AG08395 (cell line): ENCODE data around the gene MYBL2.

Experiments used
- DNase-seq: peaks from one replicate; pipeline ENCODE4 v3.0.0; 2012; ENCODE audit warnings: mixed read lengths, low spot score

Gene MYBL2

GRCh38 chr20:43682446-43682845 is 15.5 kb downstream of the MYBL2 start:
- no peak for DNase-seq

- no peak for DNase-seq
These were observed 19.9 kb downstream of the MYBL2 start for GRCh38 chr20:43686820-43687219.

DNA sequence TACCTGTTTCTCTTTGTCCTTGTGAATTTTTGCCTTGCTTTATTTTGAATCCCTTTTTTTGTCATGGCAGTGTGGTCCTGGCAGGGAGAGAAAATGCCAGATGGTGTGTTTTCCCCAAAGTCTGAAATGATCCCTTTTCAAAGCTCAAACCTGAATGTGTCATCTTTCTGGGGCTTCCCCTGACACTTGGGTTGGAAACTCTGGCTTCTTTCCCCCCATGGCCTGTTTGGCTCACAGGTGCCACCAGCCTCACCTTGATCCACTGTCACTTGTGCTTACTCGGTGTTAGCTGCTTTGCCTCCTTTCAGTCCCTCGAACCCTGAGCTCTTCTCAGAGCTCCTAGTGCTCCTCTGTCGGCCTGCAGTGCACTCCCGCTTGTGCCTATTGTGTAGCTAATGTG is 22.3 kb downstream of the MYBL2 start:
- DNase-seq = no peak

- no peak for DNase-seq
These were observed 24.2 kb downstream of the MYBL2 start for GRCh38 chr20:43690943-43691598.

DNA sequence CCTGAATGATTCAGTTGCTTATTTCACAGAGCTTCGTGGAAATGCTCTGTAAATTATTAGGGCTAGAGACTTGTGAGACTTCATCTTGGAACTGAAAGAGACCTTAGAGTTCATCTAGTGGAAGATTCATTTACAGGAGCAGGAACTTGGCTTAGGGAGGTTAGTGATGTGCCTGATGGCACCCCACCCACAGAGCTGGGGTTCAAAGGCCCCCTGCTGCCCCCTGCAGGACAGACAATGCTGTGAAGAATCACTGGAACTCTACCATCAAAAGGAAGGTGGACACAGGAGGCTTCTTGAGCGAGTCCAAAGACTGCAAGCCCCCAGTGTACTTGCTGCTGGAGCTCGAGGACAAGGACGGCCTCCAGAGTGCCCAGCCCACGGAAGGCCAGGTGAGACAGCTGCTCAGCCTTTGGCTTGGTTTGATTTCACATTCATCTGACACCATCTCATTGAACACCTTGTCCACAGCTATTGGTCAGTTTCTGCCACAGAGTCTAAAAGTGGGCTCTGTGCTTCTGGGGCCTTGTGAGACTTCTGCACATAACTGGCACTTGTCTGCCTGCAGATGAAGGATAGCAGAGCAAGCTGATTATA is 25.1 kb downstream of the MYBL2 start:
- DNase-seq = peak; percentile 76

DNA sequence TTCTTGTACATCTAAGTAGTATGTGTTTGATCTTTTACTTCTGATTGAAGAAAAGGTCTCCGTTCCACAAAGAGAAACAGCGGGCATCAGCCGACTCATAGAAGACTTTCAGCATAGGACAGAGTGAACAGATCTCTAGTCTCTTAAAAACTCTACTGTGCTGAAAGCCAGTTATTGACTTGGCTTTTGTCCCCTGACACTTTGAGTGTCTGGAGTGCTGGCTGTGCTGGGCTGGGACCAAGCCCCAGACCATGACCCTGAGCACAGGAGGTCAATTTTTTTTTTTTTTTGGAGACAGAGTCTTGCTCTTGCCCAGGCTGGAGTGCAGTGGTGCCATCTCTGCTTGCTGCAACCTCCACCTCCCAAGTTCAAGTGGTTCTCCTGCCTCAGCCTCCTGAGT is 27.8 kb downstream of the MYBL2 start:
- no peak for DNase-seq

DNA sequence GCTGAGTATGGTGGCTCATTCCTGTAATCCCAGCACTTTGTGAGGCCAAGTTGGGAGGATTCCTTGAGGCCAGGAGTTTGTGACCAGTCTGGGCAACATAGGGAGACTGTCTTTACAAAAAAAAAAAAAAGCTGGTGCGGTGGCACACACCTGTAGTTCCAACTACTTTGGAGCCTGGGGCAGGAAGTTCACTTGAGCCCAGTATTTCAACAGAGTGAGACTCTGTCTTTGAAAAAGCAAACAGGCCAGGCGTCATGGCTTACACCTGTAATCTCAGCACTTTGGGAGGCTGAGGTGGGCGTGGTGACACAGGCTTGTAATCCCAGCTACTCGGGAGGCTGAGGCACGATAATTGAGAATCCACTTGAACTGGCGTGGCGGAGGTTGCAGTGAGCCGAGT is 28.7 kb downstream of the MYBL2 start:
- DNase-seq = no peak

GRCh38 chr20:43699941-43700565 is 33.1 kb downstream of the MYBL2 start:
- no peak for DNase-seq

- DNase-seq = no peak
These were observed 33.7 kb downstream of the MYBL2 start for GRCh38 chr20:43700627-43701026.

GRCh38 chr20:43702502-43702901 is 35.6 kb downstream of the MYBL2 start:
- no peak for DNase-seq

DNA sequence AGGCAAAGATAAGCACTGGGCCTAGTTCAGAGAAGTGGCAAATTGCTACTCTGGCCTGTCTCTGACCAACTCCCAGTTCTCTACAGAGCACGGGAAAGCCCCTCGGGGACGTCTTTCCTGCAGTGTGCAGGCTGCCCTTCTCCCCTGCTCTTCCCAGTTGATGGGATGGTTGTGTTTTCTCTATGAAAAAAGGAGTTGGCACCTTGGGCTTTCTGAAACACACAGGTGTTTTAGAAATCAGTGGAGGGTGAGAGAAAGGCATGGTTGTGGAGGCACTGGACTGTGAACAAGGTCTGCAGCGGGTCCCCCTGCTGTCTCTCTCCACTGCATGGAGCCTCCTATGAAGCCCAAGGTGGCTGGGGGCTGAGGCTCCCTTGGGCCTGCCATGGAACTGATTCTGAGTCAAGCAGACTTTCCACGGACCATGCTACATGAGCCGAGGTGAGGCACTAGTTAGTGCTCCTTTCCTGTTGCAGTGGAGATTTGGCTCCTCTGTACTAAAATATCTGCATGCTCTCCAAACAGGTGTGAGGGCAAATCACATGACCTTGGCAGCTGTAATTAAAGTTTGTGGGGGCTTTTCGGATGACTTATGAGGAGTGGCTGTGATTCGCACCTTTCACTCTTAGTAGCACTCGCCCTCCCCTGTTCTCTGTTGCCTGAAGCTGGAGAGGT is 43.6 kb downstream of the MYBL2 start:
- no peak for DNase-seq

GRCh38 chr20:43711098-43711654 is 44.3 kb downstream of the MYBL2 start:
- DNase-seq = no peak

- no peak for DNase-seq
These were observed 48.1 kb downstream of the MYBL2 start for GRCh38 chr20:43715044-43715443.

GRCh38 chr20:43715511-43715910 is 48.6 kb downstream of the MYBL2 start:
- DNase-seq = no peak

GRCh38 chr20:43716123-43716522 is 49.2 kb downstream of the MYBL2 start:
- no peak for DNase-seq

- no peak for DNase-seq
These were observed 50.1 kb downstream of the MYBL2 start for GRCh38 chr20:43716757-43717615.

- no peak for DNase-seq
These were observed 50.7 kb downstream of the MYBL2 start for GRCh38 chr20:43717616-43717995.

- no peak for DNase-seq
These were observed 53.1 kb downstream of the MYBL2 start for GRCh38 chr20:43720007-43720406.

GRCh38 chr20:43721097-43721428 is 54.1 kb downstream of the MYBL2 start:
- no peak for DNase-seq

DNA sequence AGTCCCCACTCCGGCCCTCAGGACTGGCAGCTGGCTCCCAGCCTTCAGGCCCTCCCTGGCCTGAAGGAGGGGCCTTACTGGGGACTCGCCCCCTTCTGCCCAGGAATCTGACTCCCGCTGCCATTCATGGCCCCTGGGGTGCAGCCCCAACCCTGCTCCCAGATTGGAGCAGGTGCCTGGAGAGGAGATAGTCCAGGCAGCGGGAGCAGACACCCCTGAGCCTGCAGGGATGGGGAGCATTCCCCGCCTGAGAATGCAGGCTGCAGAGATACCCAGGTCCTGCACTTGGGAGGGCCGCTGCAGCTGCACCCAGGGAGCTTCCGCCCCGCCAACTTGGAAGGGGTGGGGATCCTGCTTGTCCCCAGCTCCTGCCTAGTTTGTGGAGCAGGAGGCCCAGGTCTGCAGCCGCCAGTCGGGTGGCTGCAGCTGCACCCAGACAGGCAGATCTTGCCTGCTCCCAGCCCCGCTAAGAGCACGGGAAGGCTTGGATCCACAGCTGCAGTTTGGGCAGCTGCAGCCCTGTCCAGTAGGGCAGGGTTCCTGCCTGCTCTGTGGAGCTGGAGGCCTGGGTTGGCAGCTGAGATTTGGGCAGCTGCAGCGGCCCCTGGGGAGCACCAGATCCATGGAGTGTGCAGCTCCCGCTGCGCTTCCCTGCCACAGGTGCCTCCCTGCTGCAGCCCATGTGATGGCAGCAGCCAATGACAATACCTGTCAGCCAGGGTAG is 54.7 kb downstream of the MYBL2 start:
- DNase-seq = no peak

DNA sequence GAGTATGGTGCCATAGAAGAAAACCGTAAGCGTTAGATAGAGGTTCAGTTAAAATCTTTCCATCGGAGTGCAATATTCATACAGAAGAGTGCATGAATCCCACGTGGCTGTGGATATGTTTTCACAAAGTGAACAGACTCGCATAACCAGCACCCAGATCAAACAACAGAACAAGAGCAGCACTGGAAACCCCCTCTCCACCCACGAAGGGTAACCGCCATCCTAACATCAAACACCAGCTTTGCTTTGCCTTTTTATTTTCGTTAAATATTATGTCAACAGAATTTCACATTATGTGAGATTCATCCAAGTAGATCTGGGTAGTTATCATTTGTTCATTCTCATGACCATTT is 55.2 kb downstream of the MYBL2 start:
- DNase-seq = no peak
